HG03139 (cell line): ENCODE measurements around the gene EDN2.

Experiments
- ATAC-seq: cut with Tn5 transposase; IDR thresholded peaks from one replicate; pipeline ENCODE4 v1.9.1; 2021; ENCODE audit not compliant: unreplicated experiment

EDN2 gene

GRCh38 chr1:41467673-41468072, 16.8 kb downstream of the EDN2 start:
- no peak for ATAC-seq

GRCh38 chr1:41466146-41466545, 18.3 kb downstream of the EDN2 start:
- ATAC-seq: no peak

- no peak for ATAC-seq
Observed at GRCh38 chr1:41465741-41466140, 18.7 kb downstream of the EDN2 start.

GRCh38 chr1:41464885-41465284, 19.6 kb downstream of the EDN2 start:
- ATAC-seq: no peak

- no peak for ATAC-seq
Observed at GRCh38 chr1:41463516-41463915, 21.0 kb downstream of the EDN2 start.

- no peak for ATAC-seq
Observed at GRCh38 chr1:41462680-41463004, 21.8 kb downstream of the EDN2 start.

- ATAC-seq: no peak
Observed at GRCh38 chr1:41461790-41462679, 22.4 kb downstream of the EDN2 start.

GRCh38 chr1:41456847-41457540, 27.5 kb downstream of the EDN2 start:
- ATAC-seq: no peak

GRCh38 chr1:41455479-41456332, 28.8 kb downstream of the EDN2 start:
- ATAC-seq: no peak

- no peak for ATAC-seq
Observed at GRCh38 chr1:41454406-41454805, 30.1 kb downstream of the EDN2 start.

GRCh38 chr1:41452704-41453290, 31.7 kb downstream of the EDN2 start:
- ATAC-seq: no peak

GRCh38 chr1:41450747-41451285, 33.7 kb downstream of the EDN2 start:
- no peak for ATAC-seq

- ATAC-seq: no peak
Observed at GRCh38 chr1:41449326-41449921, 35.1 kb downstream of the EDN2 start.

GRCh38 chr1:41448821-41449220, 35.7 kb downstream of the EDN2 start:
- no peak for ATAC-seq

- ATAC-seq: no peak
Observed at GRCh38 chr1:41447995-41448770, 36.3 kb downstream of the EDN2 start.

- no peak for ATAC-seq
Observed at GRCh38 chr1:41446851-41447610, 37.5 kb downstream of the EDN2 start.

- ATAC-seq: no peak
Observed at GRCh38 chr1:41444785-41445184, 39.7 kb downstream of the EDN2 start.

- no peak for ATAC-seq
Observed at GRCh38 chr1:41444246-41444645, 40.2 kb downstream of the EDN2 start.

- ATAC-seq: no peak
Observed at GRCh38 chr1:41442697-41443251, 41.7 kb downstream of the EDN2 start.
